ENCODE measurements around the gene TRIM16.

DNA sequence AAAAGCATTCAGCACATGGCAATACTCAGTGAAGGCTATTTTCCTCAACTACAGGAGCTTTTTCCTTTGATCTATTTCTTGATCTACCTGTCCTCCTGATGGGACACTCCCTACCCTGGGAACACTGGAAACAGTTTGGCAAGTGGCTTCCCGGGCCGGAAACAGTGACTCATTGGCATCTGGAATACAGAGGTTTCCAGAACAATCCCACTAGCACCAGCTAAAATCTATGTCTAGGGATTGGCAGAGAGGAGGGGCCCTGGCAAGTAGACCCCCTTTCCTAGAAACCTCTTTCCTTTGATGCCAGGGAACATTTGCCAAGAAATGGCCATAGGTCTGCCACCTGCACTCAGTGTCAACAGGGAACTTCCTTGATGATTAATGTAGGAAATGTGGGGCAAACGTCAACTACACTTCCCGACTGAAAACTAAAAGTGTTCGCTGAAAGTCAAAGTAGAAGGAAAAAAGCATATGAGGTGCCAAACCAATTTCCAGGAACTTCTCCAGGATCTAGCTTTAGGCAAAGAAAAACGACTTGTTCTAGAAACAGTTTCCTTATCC, 34.2 kb downstream of the TRIM16 start:
- TF ChIP-seq, protein P1, sequence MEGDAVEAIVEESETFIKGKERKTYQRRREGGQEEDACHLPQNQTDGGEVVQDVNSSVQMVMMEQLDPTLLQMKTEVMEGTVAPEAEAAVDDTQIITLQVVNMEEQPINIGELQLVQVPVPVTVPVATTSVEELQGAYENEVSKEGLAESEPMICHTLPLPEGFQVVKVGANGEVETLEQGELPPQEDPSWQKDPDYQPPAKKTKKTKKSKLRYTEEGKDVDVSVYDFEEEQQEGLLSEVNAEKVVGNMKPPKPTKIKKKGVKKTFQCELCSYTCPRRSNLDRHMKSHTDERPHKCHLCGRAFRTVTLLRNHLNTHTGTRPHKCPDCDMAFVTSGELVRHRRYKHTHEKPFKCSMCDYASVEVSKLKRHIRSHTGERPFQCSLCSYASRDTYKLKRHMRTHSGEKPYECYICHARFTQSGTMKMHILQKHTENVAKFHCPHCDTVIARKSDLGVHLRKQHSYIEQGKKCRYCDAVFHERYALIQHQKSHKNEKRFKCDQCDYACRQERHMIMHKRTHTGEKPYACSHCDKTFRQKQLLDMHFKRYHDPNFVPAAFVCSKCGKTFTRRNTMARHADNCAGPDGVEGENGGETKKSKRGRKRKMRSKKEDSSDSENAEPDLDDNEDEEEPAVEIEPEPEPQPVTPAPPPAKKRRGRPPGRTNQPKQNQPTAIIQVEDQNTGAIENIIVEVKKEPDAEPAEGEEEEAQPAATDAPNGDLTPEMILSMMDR (IDR thresholded peaks at IDR 0.05): no peak
- TF ChIP-seq EZH2 (IDR thresholded peaks at IDR 0.05): no peak

Measured in neural progenitor cell (in vitro differentiated cells).